ENCODE results near the gene NOL6. TPM values are rescaled to one million over a fixed set of nuclear protein-coding genes. Genes with fewer than 3 reads are reported as not detected.

NOL6 gene
- total and polyA plus RNA-seq, 9 of the 15 experiments (the other 6 are each of a cell fraction or from before 2014, with no cell fraction given): 7.7 to 58.9 (median 27.0) TPM

- peak; percentile 69; the same call in 1 of the 2 replicates for TF ChIP-seq ETS1 (conservative IDR thresholded peaks at IDR 0.05; ENCODE audit: control insufficient read depth, low read depth, low read length)
- TF ChIP-seq NR2F6 (CRISPR knock-in tag; IDR thresholded peaks at IDR 0.05): no peak
- no peak for TF ChIP-seq ZMIZ1 (IDR thresholded peaks at IDR 0.05; ENCODE audit: low read depth in 2 of 2, low read length in 2 of 2)
- 0 out of 2 replicates have a peak, but pooled peaks have one; percentile 1 for TF ChIP-seq MTA3 (IDR thresholded peaks at IDR 0.05; ENCODE audit: borderline replicate concordance)
- peak; percentile 83 to 87 for TF ChIP-seq MNT (conservative IDR thresholded peaks at IDR 0.05)
- TF ChIP-seq EP400 (IDR thresholded peaks at IDR 0.05): peak; percentile 64
- 0 out of 2 replicates have a peak, but pooled peaks have one; percentile 41 for TF ChIP-seq CBFB (CRISPR knock-in tag; IDR thresholded peaks at IDR 0.05)
- 0 out of 2 replicates have a peak, but pooled peaks have one; percentile 36 for TF ChIP-seq ZNF175 (CRISPR knock-in tag; IDR thresholded peaks at IDR 0.05; ENCODE audit: low read depth)
- TF ChIP-seq ZC3H11A (IDR thresholded peaks at IDR 0.05; ENCODE audit: low read depth, low read length): no peak
- TF ChIP-seq RB1 (IDR thresholded peaks at IDR 0.05; ENCODE audit: low read depth): peak; percentile 60; the same call in 1 of the 2 replicates
- TF ChIP-seq CHD2 (IDR thresholded peaks at IDR 0.05; ENCODE audit: low read depth, low read length): 0 out of 2 replicates have a peak, but pooled peaks have one; percentile 28
- peak; percentile 79; the same call in 1 of the 2 replicates for TF ChIP-seq ZBTB7A (IDR thresholded peaks at IDR 0.05; ENCODE audit: borderline replicate concordance, control insufficient read depth, low read depth, low read length)
- no peak for TF ChIP-seq ZNF444 (CRISPR knock-in tag; IDR thresholded peaks at IDR 0.05)
- TF ChIP-seq ARID1B (IDR thresholded peaks at IDR 0.05): peak; percentile 74
- TF ChIP-seq SPI1 (IDR thresholded peaks at IDR 0.05; ENCODE audit: borderline replicate concordance, low read depth, low read length): peak; percentile 76
- peak; percentile 87 for TF ChIP-seq BHLHE40 (IDR thresholded peaks at IDR 0.05; ENCODE audit: low read length)
- TF ChIP-seq GABPA (tag; conservative IDR thresholded peaks at IDR 0.05; ENCODE audit: low read depth): peak; percentile 42; the same call in 1 of the 2 replicates
- peak; percentile 48 for TF ChIP-seq HDAC2 (IDR thresholded peaks at IDR 0.05)
- TF ChIP-seq EP300 (IDR thresholded peaks at IDR 0.05; ENCODE audit: low read length): peak; percentile 69
- no peak for TF ChIP-seq POLR3A (IDR thresholded peaks at IDR 0.05; ENCODE audit: borderline replicate concordance, extremely low read depth, insufficient read depth, insufficient read length)
- no peak for TF ChIP-seq ZNF778 (CRISPR knock-in tag; IDR thresholded peaks at IDR 0.05)
- peak; percentile 44; the same call in 1 of the 2 replicates for TF ChIP-seq BCOR (IDR thresholded peaks at IDR 0.05)
Measured at GRCh38 chr9:33446946-33447798, 26.6 kb downstream of the NOL6 start, which contains the start of gene AQP3 (continued).
